Measurements from ENCODE around the gene GPR83. TPM values are rescaled to one million over a fixed set of nuclear protein-coding genes. Genes with fewer than 3 reads are reported as not detected.

The GPR83 gene
- polyA plus RNA-seq, 2 donors, result 0.01 to 0.06 TPM

DNA sequence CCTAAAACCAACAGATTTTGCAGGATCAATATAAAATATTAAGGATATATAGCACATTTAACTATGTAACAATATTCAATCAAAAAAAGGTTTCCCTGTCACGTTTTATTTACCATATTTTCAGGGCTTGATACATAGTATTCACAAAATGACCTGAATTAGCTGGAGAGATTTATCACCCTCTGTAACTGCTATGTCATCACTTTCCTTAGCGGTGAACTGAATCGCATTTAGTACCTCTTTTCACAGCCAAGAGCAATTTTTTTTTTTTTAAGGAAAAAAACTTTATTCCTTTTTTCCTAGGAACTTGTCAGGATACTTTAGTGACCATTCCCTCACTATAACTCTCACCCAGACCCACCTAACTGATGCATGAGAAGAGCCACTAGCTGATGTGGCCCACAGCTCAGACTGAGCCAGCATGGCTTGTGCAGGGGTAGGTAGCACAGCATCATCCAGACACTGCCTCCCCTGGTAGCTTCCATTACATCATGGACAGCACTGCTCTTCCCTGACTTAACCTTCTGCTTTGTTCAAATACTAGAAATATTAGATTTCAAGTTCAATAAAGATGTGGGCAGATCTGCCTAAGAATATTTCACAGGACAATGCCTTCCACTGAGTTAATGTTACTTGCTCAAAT is 17.0 kb upstream of the GPR83 start:
- no peaks in the 10 kb centered on the region for H3K27me3 ChIP-seq (ENCODE audit: control insufficient read depth in 1 of 2, insufficient read depth in 2 of 2, low read length in 2 of 2)
- 77 to 79% methylated on average over 3 of the region's 3 CpGs for WGBS, 2 donors
- H3K27ac ChIP-seq (ENCODE audit: low read depth in 2 of 2, low read length in 1 of 2), result no peak overlapping the region
- H3K4me3 ChIP-seq (ENCODE audit: low read depth in 1 of 2, low read length in 2 of 2), result no peak overlapping the region
- no peaks in the 10 kb centered on the region for H3K9me3 ChIP-seq (ENCODE audit: control insufficient read depth in 2 of 2, insufficient read depth in 1 of 2, low read depth in 1 of 2, low read length in 1 of 2)
- H3K4me1 ChIP-seq (ENCODE audit: control insufficient read depth in 2 of 2, insufficient read depth in 2 of 2, low read length in 1 of 2), result no peaks in the 10 kb centered on the region
- no peaks in the 10 kb centered on the region for H3K36me3 ChIP-seq (ENCODE audit: control insufficient read depth in 2 of 2, insufficient read depth in 2 of 2, low read length in 1 of 2)

- Histone ChIP-seq H3K27me3 (ENCODE audit: control insufficient read depth in 1 of 2, insufficient read depth in 2 of 2, low read length in 2 of 2) (no peaks in the 10 kb centered on the region), H3K36me3 (ENCODE audit: control insufficient read depth in 2 of 2, insufficient read depth in 2 of 2, low read length in 1 of 2) (no peaks in the 10 kb centered on the region), H3K9me3 (ENCODE audit: control insufficient read depth in 2 of 2, insufficient read depth in 1 of 2, low read depth in 1 of 2, low read length in 1 of 2) (no peaks in the 10 kb centered on the region), H3K27ac (ENCODE audit: low read depth in 2 of 2, low read length in 1 of 2) (no peak overlapping the region), H3K4me1 (ENCODE audit: control insufficient read depth in 2 of 2, insufficient read depth in 2 of 2, low read length in 1 of 2) (no peaks in the 10 kb centered on the region), H3K4me3 (ENCODE audit: low read depth in 1 of 2, low read length in 2 of 2) (no peak overlapping the region)
- WGBS, 2 donors, result 65 to 66% methylated on average over 4 of the region's 4 CpGs
Observed at GRCh38 chr11:94417386-94417987, 16.3 kb upstream of the GPR83 start.

DNA sequence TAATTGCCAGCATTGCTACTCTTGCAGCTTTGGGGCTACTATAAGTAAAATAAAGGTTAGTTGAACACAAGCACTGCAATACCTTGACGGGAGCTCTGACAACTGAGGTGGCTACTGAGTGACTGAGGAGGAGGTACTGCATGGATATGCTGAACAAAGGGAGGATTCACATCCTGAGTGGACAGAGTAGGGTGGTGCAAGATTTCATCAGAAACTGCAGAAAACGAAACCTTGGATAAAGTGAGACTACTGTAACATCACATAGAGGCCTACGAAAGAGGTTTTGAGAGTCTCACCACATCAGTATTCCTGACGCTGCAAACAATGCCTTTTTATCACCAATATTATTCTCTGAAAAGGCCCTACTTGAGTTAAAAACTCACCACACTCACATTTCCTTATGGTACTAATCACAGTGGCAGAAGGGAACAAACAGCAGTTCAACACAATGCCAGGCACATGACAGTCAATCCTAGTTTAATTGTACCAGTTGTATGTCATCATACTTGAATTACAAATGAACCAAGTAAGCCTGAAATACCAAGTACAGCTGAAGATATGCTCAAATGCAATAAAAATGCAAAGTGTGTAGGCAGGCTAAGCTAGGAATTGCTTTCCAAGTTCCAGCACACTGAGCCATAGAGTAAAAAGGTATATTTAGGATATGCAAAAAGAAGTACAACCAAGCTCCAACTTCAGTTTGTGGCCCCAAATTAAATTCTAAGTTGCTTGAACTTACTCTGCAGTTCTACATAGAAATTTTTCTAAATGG is 4.0 kb upstream of the GPR83 start:
- Histone ChIP-seq H3K4me3 (ENCODE audit: low read depth in 1 of 2, low read length in 2 of 2) (no peak overlapping the region), H3K4me1 (ENCODE audit: control insufficient read depth in 2 of 2, insufficient read depth in 2 of 2, low read length in 1 of 2) (peaks cover 6 to 9% of the 10 kb centered on the region in 2 donors), H3K27me3 (ENCODE audit: control insufficient read depth in 1 of 2, insufficient read depth in 2 of 2, low read length in 2 of 2) (no peaks in the 10 kb centered on the region), H3K36me3 (ENCODE audit: control insufficient read depth in 2 of 2, insufficient read depth in 2 of 2, low read length in 1 of 2) (no peaks in the 10 kb centered on the region), H3K9me3 (ENCODE audit: control insufficient read depth in 2 of 2, insufficient read depth in 1 of 2, low read depth in 1 of 2, low read length in 1 of 2) (no peaks in the 10 kb centered on the region), H3K27ac (ENCODE audit: low read depth in 2 of 2, low read length in 1 of 2) (no peak overlapping the region)
- WGBS, 2 donors, result 83 to 92% methylated on average over 4 of the region's 4 CpGs

- H3K4me1 ChIP-seq (ENCODE audit: control insufficient read depth in 2 of 2, insufficient read depth in 2 of 2, low read length in 1 of 2), result peaks cover 6 to 9% of the 10 kb centered on the region in 2 donors
- H3K9me3 ChIP-seq (ENCODE audit: control insufficient read depth in 2 of 2, insufficient read depth in 1 of 2, low read depth in 1 of 2, low read length in 1 of 2), result peaks cover 0 to 2% of the 10 kb centered on the region in 2 donors
- no peak overlapping the region for H3K4me3 ChIP-seq (ENCODE audit: low read depth in 1 of 2, low read length in 2 of 2)
- 14 to 18% methylated on average over 1 of the region's 1 CpG for WGBS, 2 donors
- no peaks in the 10 kb centered on the region for H3K36me3 ChIP-seq (ENCODE audit: control insufficient read depth in 2 of 2, insufficient read depth in 2 of 2, low read length in 1 of 2)
- peaks cover 0 to 7% of the 10 kb centered on the region in 2 donors for H3K27me3 ChIP-seq (ENCODE audit: control insufficient read depth in 1 of 2, insufficient read depth in 2 of 2, low read length in 2 of 2)
- no peak overlapping the region for H3K27ac ChIP-seq (ENCODE audit: low read depth in 2 of 2, low read length in 1 of 2)
Observed at GRCh38 chr11:94402355-94402754, 1.1 kb upstream of the GPR83 start.

DNA sequence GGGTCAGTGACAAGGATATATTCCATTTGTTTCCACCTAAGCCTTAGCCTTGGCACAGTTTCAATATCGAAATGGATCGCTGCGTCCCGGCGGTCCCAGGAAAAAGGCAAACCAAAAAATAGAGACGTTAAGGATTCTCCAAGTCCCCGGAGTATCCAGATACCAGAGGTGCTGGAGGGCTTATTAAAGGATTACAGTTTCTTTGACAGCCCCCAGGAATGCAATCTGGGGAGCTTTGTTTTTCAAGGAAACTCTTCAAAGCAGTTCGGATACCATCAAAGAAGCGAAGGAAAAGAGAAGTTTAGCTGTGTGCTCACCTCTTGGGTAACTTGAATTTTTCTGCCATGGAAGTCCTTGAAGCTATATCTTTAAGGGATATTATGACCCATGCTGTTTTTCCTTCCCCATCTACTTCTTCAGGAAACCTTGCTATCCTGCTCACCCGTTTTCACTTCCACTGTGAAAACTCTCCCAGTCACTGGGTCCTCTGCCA is 600 bp upstream of the GPR83 start:
- peaks cover 0 to 7% of the 10 kb centered on the region in 2 donors for H3K27me3 ChIP-seq (ENCODE audit: control insufficient read depth in 1 of 2, insufficient read depth in 2 of 2, low read length in 2 of 2)
- H3K27ac ChIP-seq (ENCODE audit: low read depth in 2 of 2, low read length in 1 of 2), result no peak overlapping the region
- H3K4me1 ChIP-seq (ENCODE audit: control insufficient read depth in 2 of 2, insufficient read depth in 2 of 2, low read length in 1 of 2), result peaks cover 6 to 9% of the 10 kb centered on the region in 2 donors
- H3K36me3 ChIP-seq (ENCODE audit: control insufficient read depth in 2 of 2, insufficient read depth in 2 of 2, low read length in 1 of 2), result no peaks in the 10 kb centered on the region
- H3K4me3 ChIP-seq (ENCODE audit: low read depth in 1 of 2, low read length in 2 of 2), result peak overlapping the region in 1 of 2 donors; percentile 29
- 20 to 25% methylated on average over 10 of the region's 10 CpGs for WGBS, 2 donors
- H3K9me3 ChIP-seq (ENCODE audit: control insufficient read depth in 2 of 2, insufficient read depth in 1 of 2, low read depth in 1 of 2, low read length in 1 of 2), result peaks cover 0 to 2% of the 10 kb centered on the region in 2 donors

GRCh38 chr11:94400457-94400838 is 771 bp downstream of the GPR83 start:
- H3K9me3 ChIP-seq (ENCODE audit: control insufficient read depth in 2 of 2, insufficient read depth in 1 of 2, low read depth in 1 of 2, low read length in 1 of 2), result peaks cover 0 to 2% of the 10 kb centered on the region in 2 donors
- H3K36me3 ChIP-seq (ENCODE audit: control insufficient read depth in 2 of 2, insufficient read depth in 2 of 2, low read length in 1 of 2), result no peaks in the 10 kb centered on the region
- peaks cover 6 to 9% of the 10 kb centered on the region in 2 donors for H3K4me1 ChIP-seq (ENCODE audit: control insufficient read depth in 2 of 2, insufficient read depth in 2 of 2, low read length in 1 of 2)
- H3K27ac ChIP-seq (ENCODE audit: low read depth in 2 of 2, low read length in 1 of 2), result no peak overlapping the region
- 18 to 21% methylated on average over 4 of the region's 4 CpGs for WGBS, 2 donors
- no peak overlapping the region for H3K4me3 ChIP-seq (ENCODE audit: low read depth in 1 of 2, low read length in 2 of 2)
- H3K27me3 ChIP-seq (ENCODE audit: control insufficient read depth in 1 of 2, insufficient read depth in 2 of 2, low read length in 2 of 2), result peaks cover 0 to 7% of the 10 kb centered on the region in 2 donors

GRCh38 chr11:94400050-94400449 is 1.2 kb downstream of the GPR83 start:
- Histone ChIP-seq H3K27me3 (ENCODE audit: control insufficient read depth in 1 of 2, insufficient read depth in 2 of 2, low read length in 2 of 2) (peaks cover 0 to 7% of the 10 kb centered on the region in 2 donors), H3K4me1 (ENCODE audit: control insufficient read depth in 2 of 2, insufficient read depth in 2 of 2, low read length in 1 of 2) (peaks cover 6 to 9% of the 10 kb centered on the region in 2 donors), H3K36me3 (ENCODE audit: control insufficient read depth in 2 of 2, insufficient read depth in 2 of 2, low read length in 1 of 2) (no peaks in the 10 kb centered on the region), H3K9me3 (ENCODE audit: control insufficient read depth in 2 of 2, insufficient read depth in 1 of 2, low read depth in 1 of 2, low read length in 1 of 2) (peaks cover 0 to 2% of the 10 kb centered on the region in 2 donors), H3K4me3 (ENCODE audit: low read depth in 1 of 2, low read length in 2 of 2) (no peak overlapping the region), H3K27ac (ENCODE audit: low read depth in 2 of 2, low read length in 1 of 2) (no peak overlapping the region)
- 52 to 59% methylated on average over 4 of the region's 4 CpGs for WGBS, 2 donors

DNA sequence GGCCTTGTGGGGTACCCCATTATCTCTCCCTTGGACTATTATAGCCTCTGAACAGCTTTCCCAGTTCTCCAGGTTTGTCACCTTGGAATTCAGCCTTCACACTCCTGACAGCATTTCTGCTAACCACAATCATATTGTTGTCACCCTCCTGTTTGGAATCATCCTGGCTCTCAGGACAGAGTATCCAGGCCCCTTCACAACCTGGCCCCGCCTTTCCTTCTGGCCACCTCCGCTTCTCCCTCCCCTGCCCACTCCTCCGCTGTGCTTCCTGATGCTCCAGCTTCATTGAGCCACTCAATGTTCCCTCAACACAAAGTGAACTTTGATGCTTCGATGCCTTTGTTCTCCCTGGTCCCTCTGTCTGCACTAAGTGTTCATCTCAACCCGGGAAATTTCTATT is 3.1 kb downstream of the GPR83 start:
- no peak overlapping the region for H3K4me3 ChIP-seq (ENCODE audit: low read depth in 1 of 2, low read length in 2 of 2)
- peaks cover 0 to 2% of the 10 kb centered on the region in 2 donors for H3K9me3 ChIP-seq (ENCODE audit: control insufficient read depth in 2 of 2, insufficient read depth in 1 of 2, low read depth in 1 of 2, low read length in 1 of 2)
- H3K4me1 ChIP-seq (ENCODE audit: control insufficient read depth in 2 of 2, insufficient read depth in 2 of 2, low read length in 1 of 2), result peaks cover 6 to 9% of the 10 kb centered on the region in 2 donors
- no peaks in the 10 kb centered on the region for H3K36me3 ChIP-seq (ENCODE audit: control insufficient read depth in 2 of 2, insufficient read depth in 2 of 2, low read length in 1 of 2)
- WGBS, 2 donors, result 76 to 86% methylated on average over 5 of the region's 5 CpGs
- H3K27ac ChIP-seq (ENCODE audit: low read depth in 2 of 2, low read length in 1 of 2), result no peak overlapping the region
- H3K27me3 ChIP-seq (ENCODE audit: control insufficient read depth in 1 of 2, insufficient read depth in 2 of 2, low read length in 2 of 2), result peaks cover 0 to 7% of the 10 kb centered on the region in 2 donors

GRCh38 chr11:94396282-94396681 is 4.9 kb downstream of the GPR83 start:
- 92% methylated on average over 5 of the region's 5 CpGs for WGBS, 2 donors

More at GRCh38 chr11:94396282-94396681, 4.9 kb downstream of the GPR83 start:
- Histone ChIP-seq H3K4me1 (ENCODE audit: control insufficient read depth in 2 of 2, insufficient read depth in 2 of 2, low read length in 1 of 2) (peaks cover 4 to 7% of the 10 kb centered on the region in 2 donors), H3K27ac (ENCODE audit: low read depth in 2 of 2, low read length in 1 of 2) (no peak overlapping the region), H3K36me3 (ENCODE audit: control insufficient read depth in 2 of 2, insufficient read depth in 2 of 2, low read length in 1 of 2) (no peaks in the 10 kb centered on the region), H3K27me3 (ENCODE audit: control insufficient read depth in 1 of 2, insufficient read depth in 2 of 2, low read length in 2 of 2) (peaks cover 0 to 7% of the 10 kb centered on the region in 2 donors), H3K9me3 (ENCODE audit: control insufficient read depth in 2 of 2, insufficient read depth in 1 of 2, low read depth in 1 of 2, low read length in 1 of 2) (peaks cover 0 to 2% of the 10 kb centered on the region in 2 donors), H3K4me3 (ENCODE audit: low read depth in 1 of 2, low read length in 2 of 2) (no peak overlapping the region)
